Fibroblast of the conjunctiva (primary cell): ENCODE measurements around the gene ZDHHC18.

Experiments used
- DNase-seq: peaks from one replicate; pipeline ENCODE4 v3.0.0-alpha.2; 2010; ENCODE audit warnings: low read depth

ZDHHC18 gene

GRCh38 chr1:26900815-26901511, 74.5 kb downstream of the ZDHHC18 start:
- DNase-seq = no peak
